Nucleus accumbens (tissue), 56 donors: Measurements from ENCODE around the gene FHL2.

Source experiments
- DNase-seq, 56 donors: peaks; one replicate each; lab custom pipeline; 2025; lab: John Stamatoyannopoulos, UW

Gene FHL2

GRCh38 chr2:105399207-105399861 lies 483 bp upstream of the FHL2 start:
- no peak for DNase-seq

- no peak for DNase-seq
Measured at GRCh38 chr2:105397953-105398335, 907 bp downstream of the FHL2 start.

GRCh38 chr2:105397025-105397722 lies 1.7 kb downstream of the FHL2 start:
- no peak for DNase-seq

GRCh38 chr2:105396254-105397024 lies 2.4 kb downstream of the FHL2 start:
- DNase-seq = no peak

GRCh38 chr2:105395691-105396090 lies 3.2 kb downstream of the FHL2 start:
- DNase-seq = no peak

- no peak for DNase-seq
Measured at GRCh38 chr2:105394951-105395611, 3.8 kb downstream of the FHL2 start.

GRCh38 chr2:105393373-105394055 lies 5.3 kb downstream of the FHL2 start:
- DNase-seq = no peak

- DNase-seq = no peak
Measured at GRCh38 chr2:105391763-105392662, 6.8 kb downstream of the FHL2 start.

GRCh38 chr2:105391058-105391627 lies 7.7 kb downstream of the FHL2 start:
- no peak for DNase-seq

- DNase-seq = no peak
Measured at GRCh38 chr2:105390454-105390853, 8.4 kb downstream of the FHL2 start.

- no peak for DNase-seq
Measured at GRCh38 chr2:105388971-105389381, 9.9 kb downstream of the FHL2 start.

GRCh38 chr2:105387225-105387624 lies 11.6 kb downstream of the FHL2 start:
- no peak for DNase-seq

- DNase-seq = no peak
Measured at GRCh38 chr2:105385731-105386540, 12.9 kb downstream of the FHL2 start.

- no peak for DNase-seq
Measured at GRCh38 chr2:105384861-105385260, 14.0 kb downstream of the FHL2 start.

- DNase-seq = no peak
Measured at GRCh38 chr2:105384216-105384615, 14.6 kb downstream of the FHL2 start.

- no peak for DNase-seq
Measured at GRCh38 chr2:105383432-105384166, 15.3 kb downstream of the FHL2 start.

- DNase-seq = no peak
Measured at GRCh38 chr2:105382177-105382576, 16.7 kb downstream of the FHL2 start.
